GM13976 (cell line): ENCODE results near the gene CAPN15.

ENCODE experiments used
- DNase-seq: peaks from one replicate; pipeline ENCODE4 v3.0.0; 2012; ENCODE audit warnings: low spot score
- in situ Hi-C: fragments of 300-500 bp; cut with MboI; formaldehyde crosslinking; loops from one replicate; pipeline ENCODE4 v1.12.0; 2022; ENCODE audit warnings: low sequenced_read_pairs, mixed read lengths, inconsistent platforms; ENCODE audit not compliant: unreplicated experiment
- TF ChIP-seq, protein P1 (sequence below): IDR thresholded peaks from 2 replicates; pipeline ENCODE4 v1.5.1; 2012; ENCODE audit warnings: borderline replicate concordance, mild to moderate bottlenecking; ENCODE audit not compliant: insufficient read depth; ENCODE audit errors: extremely low read depth, missing control alignments, control extremely low read depth

Gene CAPN15

DNA sequence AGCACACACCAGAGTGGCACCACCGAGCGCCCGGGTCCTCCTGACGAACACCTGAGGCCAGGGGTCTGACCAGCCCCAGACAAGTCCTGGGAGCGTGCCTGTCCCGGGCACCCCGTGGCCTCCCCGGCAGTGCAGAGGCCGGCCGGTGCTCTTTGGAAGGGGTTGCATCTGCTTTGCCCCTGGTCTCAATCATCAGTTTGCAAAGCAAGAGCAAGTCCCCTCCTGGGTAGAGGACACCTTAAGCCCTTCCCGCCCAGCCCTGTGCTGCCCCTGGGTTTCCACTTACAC is 11.6 kb upstream of the CAPN15 start:
- in situ Hi-C loops: no loop called here
- DNase-seq: no peak
- TF ChIP-seq, protein P1, sequence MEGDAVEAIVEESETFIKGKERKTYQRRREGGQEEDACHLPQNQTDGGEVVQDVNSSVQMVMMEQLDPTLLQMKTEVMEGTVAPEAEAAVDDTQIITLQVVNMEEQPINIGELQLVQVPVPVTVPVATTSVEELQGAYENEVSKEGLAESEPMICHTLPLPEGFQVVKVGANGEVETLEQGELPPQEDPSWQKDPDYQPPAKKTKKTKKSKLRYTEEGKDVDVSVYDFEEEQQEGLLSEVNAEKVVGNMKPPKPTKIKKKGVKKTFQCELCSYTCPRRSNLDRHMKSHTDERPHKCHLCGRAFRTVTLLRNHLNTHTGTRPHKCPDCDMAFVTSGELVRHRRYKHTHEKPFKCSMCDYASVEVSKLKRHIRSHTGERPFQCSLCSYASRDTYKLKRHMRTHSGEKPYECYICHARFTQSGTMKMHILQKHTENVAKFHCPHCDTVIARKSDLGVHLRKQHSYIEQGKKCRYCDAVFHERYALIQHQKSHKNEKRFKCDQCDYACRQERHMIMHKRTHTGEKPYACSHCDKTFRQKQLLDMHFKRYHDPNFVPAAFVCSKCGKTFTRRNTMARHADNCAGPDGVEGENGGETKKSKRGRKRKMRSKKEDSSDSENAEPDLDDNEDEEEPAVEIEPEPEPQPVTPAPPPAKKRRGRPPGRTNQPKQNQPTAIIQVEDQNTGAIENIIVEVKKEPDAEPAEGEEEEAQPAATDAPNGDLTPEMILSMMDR: no peak

DNA sequence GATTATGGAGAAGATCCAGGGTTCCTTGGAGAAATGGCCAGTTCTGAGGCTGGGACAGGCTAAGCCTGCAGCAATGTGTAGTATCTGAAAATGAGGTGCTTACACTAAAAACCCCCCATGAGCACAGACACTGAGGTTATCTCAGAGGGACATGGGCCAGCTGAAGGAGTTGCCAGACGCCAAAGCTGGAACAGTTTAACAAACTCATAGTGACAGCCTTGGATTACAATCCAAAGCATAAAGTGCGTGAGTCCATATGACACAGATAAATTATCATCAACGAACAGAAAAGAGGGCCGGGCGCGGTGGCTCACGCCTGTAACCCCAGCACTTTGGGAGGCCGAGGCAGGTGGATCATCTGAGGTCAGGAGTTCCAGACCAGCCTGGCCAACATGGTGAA is 11.2 kb upstream of the CAPN15 start:
- in situ Hi-C loops: no loop called here
- no peak for DNase-seq
- TF ChIP-seq, protein P1: no peak

DNA sequence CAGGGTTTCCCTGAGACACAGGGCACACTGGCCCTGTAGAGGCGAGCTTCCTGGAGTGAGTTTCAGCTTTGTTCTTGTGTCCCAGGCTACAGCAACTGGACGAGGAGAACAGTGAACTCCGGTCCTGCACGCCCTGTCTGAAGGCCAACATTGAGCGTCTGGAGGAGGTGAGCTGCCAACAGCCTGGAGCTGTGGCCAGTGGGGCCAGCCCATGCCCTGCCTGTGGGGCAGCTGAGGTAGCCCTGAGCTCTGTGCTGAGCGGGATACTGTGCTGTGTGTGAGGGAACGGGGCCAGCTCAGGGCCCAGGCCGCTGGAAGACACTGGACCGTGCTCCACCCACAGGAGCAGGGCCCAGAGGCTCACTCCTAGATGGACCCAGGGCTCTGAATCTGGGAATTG is 8.7 kb upstream of the CAPN15 start:
- no peak for DNase-seq
- TF ChIP-seq, protein P1: no peak
- in situ Hi-C loops: no loop called here

DNA sequence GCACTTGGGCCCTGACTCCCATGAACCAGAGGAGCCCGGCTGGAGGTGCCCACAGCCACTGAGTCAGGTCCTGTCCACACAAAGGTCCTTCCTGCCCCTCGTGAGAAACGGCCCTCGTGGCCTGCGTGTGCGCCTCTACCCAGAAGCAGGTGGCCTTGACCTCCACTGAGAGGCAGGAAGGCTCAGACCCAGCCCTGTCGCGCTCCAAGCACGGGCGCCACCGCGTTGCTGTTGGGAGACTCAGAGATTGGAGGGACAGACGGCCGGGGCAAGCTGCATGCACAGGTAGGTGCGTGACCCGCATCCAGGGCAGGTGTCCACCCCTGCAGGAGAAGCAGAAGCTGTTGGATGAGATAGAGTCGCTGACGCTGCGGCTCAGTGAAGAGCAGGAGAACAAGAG is 8.1 kb upstream of the CAPN15 start:
- TF ChIP-seq, protein P1: no peak
- in situ Hi-C loops: no loop called here
- DNase-seq: no peak

DNA sequence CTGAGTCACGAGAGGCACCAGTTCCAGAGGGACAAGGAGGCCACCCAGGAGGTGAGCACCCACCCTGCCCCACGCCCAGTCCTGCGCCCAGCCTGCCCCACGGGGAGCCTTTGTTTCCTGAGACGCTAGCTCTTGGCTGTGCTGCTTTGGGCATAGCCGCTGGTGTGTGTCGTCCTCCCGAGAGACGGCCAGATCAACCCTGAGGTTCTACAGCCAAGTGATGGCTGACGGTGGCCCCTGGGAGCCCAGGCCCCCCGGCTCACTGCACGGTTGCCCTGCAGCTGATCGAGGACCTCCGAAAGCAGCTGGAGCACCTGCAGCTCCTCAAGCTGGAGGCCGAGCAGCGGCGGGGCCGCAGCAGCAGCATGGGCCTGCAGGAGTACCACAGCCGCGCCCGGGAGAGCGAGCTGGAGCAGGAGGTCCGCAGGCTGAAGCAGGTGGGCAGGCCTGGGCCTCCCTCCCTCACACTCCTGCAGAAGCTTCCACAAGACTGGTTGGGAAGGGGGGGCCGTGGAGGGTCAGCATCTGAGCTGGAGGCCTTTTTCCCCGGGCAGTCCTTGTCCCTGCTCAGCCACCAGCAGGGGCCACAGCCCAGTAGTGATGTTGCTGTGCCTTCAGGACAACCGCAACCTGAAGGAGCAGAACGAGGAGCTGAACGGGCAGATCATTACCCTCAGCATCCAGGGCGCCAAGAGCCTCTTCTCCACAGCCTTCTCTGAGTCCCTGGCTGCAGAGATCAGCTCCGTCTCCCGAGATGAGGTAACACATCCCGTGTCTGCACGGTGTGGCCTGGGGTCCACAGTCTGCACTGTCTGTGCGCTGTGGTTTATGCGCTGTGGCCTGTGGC is 7.4 kb upstream of the CAPN15 start:
- in situ Hi-C loops: no loop called here
- TF ChIP-seq, protein P1: no peak
- no peak for DNase-seq

DNA sequence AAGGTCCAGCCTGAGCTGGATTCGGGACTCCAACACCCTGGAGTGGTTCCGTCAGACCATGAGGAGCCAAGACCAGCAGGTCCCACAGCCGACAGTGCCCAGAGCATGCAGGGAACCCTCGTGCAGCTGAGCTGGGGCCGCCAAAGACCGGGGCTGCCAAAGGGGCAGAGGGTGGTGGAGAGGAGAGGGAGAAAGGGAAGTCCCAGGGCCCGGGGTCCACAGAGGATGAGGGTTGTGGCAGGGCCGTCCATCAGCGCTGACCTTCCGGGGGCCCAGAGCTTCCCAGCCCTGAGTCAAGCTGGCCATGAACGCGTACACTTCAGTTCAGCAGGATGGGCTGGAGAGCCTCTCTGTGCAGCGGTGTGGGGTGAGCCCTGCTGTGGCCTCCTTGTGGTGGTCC is 6.7 kb upstream of the CAPN15 start:
- no peak for DNase-seq
- in situ Hi-C loops: no loop called here
- TF ChIP-seq, protein P1: no peak
